ENCODE results near the gene MTA3. TPM values are rescaled to one million over a fixed set of nuclear protein-coding genes. Genes with fewer than 3 reads are reported as not detected.

The MTA3 gene
- polyA plus RNA-seq, 1 donor from 2014 or later = 11.2 TPM

- no peak overlapping the region for H3K4me2 ChIP-seq (ENCODE audit: low read length)
- H3K36me3 ChIP-seq (ENCODE audit: insufficient read depth, low read length) = no peaks in the 10 kb centered on the region
- no peak overlapping the region for H3K4me3 ChIP-seq (ENCODE audit: low read length)
- no peaks in the 10 kb centered on the region for H4K20me1 ChIP-seq (ENCODE audit: insufficient read depth)
- H3K79me2 ChIP-seq (replicated peaks; ENCODE audit: insufficient read depth, low read length) = no peaks in the 10 kb centered on the region
- no peaks in the 10 kb centered on the region for H3K27me3 ChIP-seq (ENCODE audit: insufficient read depth, low read depth, low read length)
- no peak overlapping the region for H3K27ac ChIP-seq (ENCODE audit: low read length)
- TF ChIP-seq MXI1 (conservative IDR thresholded peaks at IDR 0.05; ENCODE audit: poor library complexity, severe bottlenecking) (no peak), CTCF (IDR thresholded peaks at IDR 0.05; ENCODE audit: poor library complexity, severe bottlenecking) (no peak), TAF1 (IDR thresholded peaks at IDR 0.05; ENCODE audit: low read depth) (no peak), RAD21 (conservative IDR thresholded peaks at IDR 0.05) (no peak), EP300 (conservative IDR thresholded peaks at IDR 0.05; ENCODE audit: poor library complexity, severe bottlenecking) (no peak), POLR2AphosphoS5 (IDR thresholded peaks at IDR 0.05) (no peak), SMC3 (conservative IDR thresholded peaks at IDR 0.05; ENCODE audit: poor library complexity) (no peak), REST (IDR thresholded peaks at IDR 0.05; ENCODE audit: borderline replicate concordance) (no peak), EZH2 (IDR thresholded peaks at IDR 0.05; ENCODE audit: borderline replicate concordance, insufficient read depth, low read length, poor library complexity, severe bottlenecking) (no peak)
- H3K9me2 ChIP-seq (ENCODE audit: insufficient read depth, low read length) = no peaks in the 10 kb centered on the region
- no peak overlapping the region for H3K9ac ChIP-seq (ENCODE audit: low read length)
- H3F3A ChIP-seq (ENCODE audit: insufficient read depth, low read length, poor library complexity, severe bottlenecking) = no peaks in the 10 kb centered on the region
- no peak overlapping the region for H2AFZ ChIP-seq (ENCODE audit: low read depth, low read length)
- H3K9me3 ChIP-seq (ENCODE audit: low read length) = no peaks in the 10 kb centered on the region
These were observed 202.1 kb downstream of the MTA3 start for GRCh38 chr2:42770288-42771131.

- Histone ChIP-seq H3K36me3 (ENCODE audit: insufficient read depth, low read length) (no peaks in the 10 kb centered on the region), H3K4me2 (ENCODE audit: low read length) (no peak overlapping the region), H4K20me1 (ENCODE audit: insufficient read depth) (no peaks in the 10 kb centered on the region), H3F3A (ENCODE audit: insufficient read depth, low read length, poor library complexity, severe bottlenecking) (no peaks in the 10 kb centered on the region), H3K27me3 (ENCODE audit: insufficient read depth, low read depth, low read length) (no peaks in the 10 kb centered on the region), H3K4me3 (ENCODE audit: low read length) (no peak overlapping the region), H3K9ac (ENCODE audit: low read length) (no peak overlapping the region), H3K9me2 (ENCODE audit: insufficient read depth, low read length) (no peaks in the 10 kb centered on the region), H3K79me2 (replicated peaks; ENCODE audit: insufficient read depth, low read length) (no peaks in the 10 kb centered on the region), H3K9me3 (ENCODE audit: low read length) (no peaks in the 10 kb centered on the region), H2AFZ (ENCODE audit: low read depth, low read length) (no peak overlapping the region), H3K27ac (ENCODE audit: low read length) (no peak overlapping the region)
- TF ChIP-seq REST (IDR thresholded peaks at IDR 0.05; ENCODE audit: borderline replicate concordance) (no peak), EZH2 (IDR thresholded peaks at IDR 0.05; ENCODE audit: borderline replicate concordance, insufficient read depth, low read length, poor library complexity, severe bottlenecking) (no peak), RAD21 (conservative IDR thresholded peaks at IDR 0.05) (no peak), CTCF (IDR thresholded peaks at IDR 0.05; ENCODE audit: poor library complexity, severe bottlenecking) (no peak), MXI1 (conservative IDR thresholded peaks at IDR 0.05; ENCODE audit: poor library complexity, severe bottlenecking) (no peak), SMC3 (conservative IDR thresholded peaks at IDR 0.05; ENCODE audit: poor library complexity) (no peak), EP300 (conservative IDR thresholded peaks at IDR 0.05; ENCODE audit: poor library complexity, severe bottlenecking) (no peak), TAF1 (IDR thresholded peaks at IDR 0.05; ENCODE audit: low read depth) (no peak), POLR2AphosphoS5 (IDR thresholded peaks at IDR 0.05) (no peak)
These were observed 203.2 kb downstream of the MTA3 start for GRCh38 chr2:42771546-42772153.

Measured in neural cell (in vitro differentiated cells).